Muscle layer of colon (tissue), 2 donors: Measurements from ENCODE around the gene MYO1D.
"Not testable (repeated sequence)": the region's sequence is repeated elsewhere in the genome, so short reads cannot be mapped to it uniquely, and the experiment has no call there.

ENCODE experiments used
- H3K27ac ChIP-seq: one replicate; pipeline ENCODE4 v1.7.0; 2013; ENCODE audit warnings: low read depth, mild to moderate bottlenecking, low read length, moderate library complexity
- H3K27me3 ChIP-seq, 2 donors: one replicate each; pipeline ENCODE4 v1.7.0; 2013; ENCODE audit warnings: low read length in 2 of 2, mild to moderate bottlenecking in 2 of 2; ENCODE audit not compliant: insufficient read depth in 2 of 2, control insufficient read depth in 1 of 2
- H3K36me3 ChIP-seq: one replicate; pipeline ENCODE4 v1.7.0; 2013; ENCODE audit warnings: mild to moderate bottlenecking, low read length; ENCODE audit not compliant: insufficient read depth
- H3K4me1 ChIP-seq: one replicate; pipeline ENCODE4 v1.7.0; 2013; ENCODE audit warnings: mild to moderate bottlenecking, low read length; ENCODE audit not compliant: insufficient read depth
- H3K4me3 ChIP-seq, 2 donors: one replicate each; pipeline ENCODE4 v1.7.0; 2013; ENCODE audit warnings: low read length in 2 of 2, low read depth in 1 of 2, mild to moderate bottlenecking in 1 of 2, moderate library complexity in 1 of 2
- H3K9ac ChIP-seq: one replicate; pipeline ENCODE4 v1.7.0; 2013; ENCODE audit warnings: low read length
- H3K9me3 ChIP-seq: one replicate; pipeline ENCODE4 v1.7.0; 2013; ENCODE audit warnings: mild to moderate bottlenecking, low read length
- donor health status: abdominal sarcoma.
- donor health status: Adenocarcinoma of cecum.

The MYO1D gene

GRCh38 chr17:32912218-32912897 lies 35.4 kb upstream of the MYO1D start:
- no peaks in the 10 kb centered on the region for H3K9me3 ChIP-seq
- H3K36me3 ChIP-seq, result no peaks in the 10 kb centered on the region
- H3K27me3 ChIP-seq, result no peaks in the 10 kb centered on the region
- H3K4me3 ChIP-seq, result peak overlapping the region in 1 of 2 donors; percentile 30
- H3K9ac ChIP-seq, result no peak overlapping the region
- peaks cover 14% of the 10 kb centered on the region for H3K4me1 ChIP-seq
- H3K27ac ChIP-seq, result no peak overlapping the region

GRCh38 chr17:32910769-32911168 lies 33.8 kb upstream of the MYO1D start:
- Histone ChIP-seq H3K36me3 (no peaks in the 10 kb centered on the region), H3K9ac (no peak overlapping the region), H3K27me3 (no peaks in the 10 kb centered on the region), H3K27ac (no peak overlapping the region), H3K9me3 (no peaks in the 10 kb centered on the region), H3K4me1 (peaks cover 14% of the 10 kb centered on the region), H3K4me3 (no peak overlapping the region)

- no peaks in the 10 kb centered on the region for H3K36me3 ChIP-seq
- H3K27me3 ChIP-seq, result no peaks in the 10 kb centered on the region
- H3K27ac ChIP-seq, result no peak overlapping the region
- peaks cover 14% of the 10 kb centered on the region for H3K4me1 ChIP-seq
- H3K9me3 ChIP-seq, result no peaks in the 10 kb centered on the region
- H3K4me3 ChIP-seq, result no peak overlapping the region
- no peak overlapping the region for H3K9ac ChIP-seq
Observed at GRCh38 chr17:32909787-32910369, 33.0 kb upstream of the MYO1D start.

- Histone ChIP-seq H3K9me3 (no peaks in the 10 kb centered on the region), H3K9ac (no peak overlapping the region), H3K4me3 (no peak overlapping the region), H3K36me3 (no peaks in the 10 kb centered on the region), H3K27ac (no peak overlapping the region), H3K4me1 (peaks cover 14% of the 10 kb centered on the region), H3K27me3 (no peaks in the 10 kb centered on the region)
Observed at GRCh38 chr17:32907583-32907982, 30.7 kb upstream of the MYO1D start.

- Histone ChIP-seq H3K4me1 (peaks cover 4% of the 10 kb centered on the region), H3K9ac (no peak overlapping the region), H3K4me3 (no peak overlapping the region), H3K9me3 (no peaks in the 10 kb centered on the region), H3K27me3 (no peaks in the 10 kb centered on the region), H3K27ac (no peak overlapping the region), H3K36me3 (no peaks in the 10 kb centered on the region)
Observed at GRCh38 chr17:32904891-32905290, 28.0 kb upstream of the MYO1D start.

GRCh38 chr17:32903774-32904673 lies 27.1 kb upstream of the MYO1D start:
- Histone ChIP-seq H3K4me3 (no peak overlapping the region), H3K4me1 (no peaks in the 10 kb centered on the region), H3K9me3 (no peaks in the 10 kb centered on the region), H3K9ac (no peak overlapping the region), H3K27me3 (no peaks in the 10 kb centered on the region), H3K27ac (no peak overlapping the region), H3K36me3 (no peaks in the 10 kb centered on the region)

- H3K9ac ChIP-seq, result no peak overlapping the region
- no peaks in the 10 kb centered on the region for H3K36me3 ChIP-seq
- H3K9me3 ChIP-seq, result no peaks in the 10 kb centered on the region
- H3K27me3 ChIP-seq, result no peaks in the 10 kb centered on the region
- H3K4me1 ChIP-seq, result no peaks in the 10 kb centered on the region
- no peak overlapping the region for H3K27ac ChIP-seq
- H3K4me3 ChIP-seq, result no peak overlapping the region
Observed at GRCh38 chr17:32901743-32902142, 24.8 kb upstream of the MYO1D start.

- Histone ChIP-seq H3K4me1 (no peaks in the 10 kb centered on the region), H3K4me3 (no peak overlapping the region), H3K36me3 (no peaks in the 10 kb centered on the region), H3K9ac (no peak overlapping the region), H3K27me3 (no peaks in the 10 kb centered on the region), H3K9me3 (no peaks in the 10 kb centered on the region), H3K27ac (no peak overlapping the region)
Observed at GRCh38 chr17:32899236-32900013, 22.5 kb upstream of the MYO1D start.

GRCh38 chr17:32896647-32897258 lies 19.8 kb upstream of the MYO1D start:
- H3K9me3 ChIP-seq, result no peaks in the 10 kb centered on the region
- no peaks in the 10 kb centered on the region for H3K27me3 ChIP-seq
- no peaks in the 10 kb centered on the region for H3K4me1 ChIP-seq
- no peak overlapping the region for H3K4me3 ChIP-seq
- no peak overlapping the region for H3K9ac ChIP-seq
- H3K27ac ChIP-seq, result no peak overlapping the region
- no peaks in the 10 kb centered on the region for H3K36me3 ChIP-seq

- Histone ChIP-seq H3K27ac (no peak overlapping the region), H3K36me3 (no peaks in the 10 kb centered on the region), H3K4me1 (no peaks in the 10 kb centered on the region), H3K9me3 (no peaks in the 10 kb centered on the region), H3K9ac (no peak overlapping the region), H3K27me3 (no peaks in the 10 kb centered on the region), H3K4me3 (no peak overlapping the region)
Observed at GRCh38 chr17:32894245-32894644, 17.3 kb upstream of the MYO1D start.

GRCh38 chr17:32887410-32887809 lies 10.5 kb upstream of the MYO1D start:
- H3K9ac ChIP-seq, H3K27ac ChIP-seq, H3K4me3 ChIP-seq, H3K27me3 ChIP-seq, H3K4me1 ChIP-seq, H3K36me3 ChIP-seq, H3K9me3 ChIP-seq: not testable (repeated sequence)
